COLO829 (cell line): ENCODE results near the gene TOMM40.

Experiments
- DNase-seq: peaks from one replicate; pipeline ENCODE4 v3.0.0; 2012; ENCODE audit warnings: low spot score

TOMM40 gene

DNA sequence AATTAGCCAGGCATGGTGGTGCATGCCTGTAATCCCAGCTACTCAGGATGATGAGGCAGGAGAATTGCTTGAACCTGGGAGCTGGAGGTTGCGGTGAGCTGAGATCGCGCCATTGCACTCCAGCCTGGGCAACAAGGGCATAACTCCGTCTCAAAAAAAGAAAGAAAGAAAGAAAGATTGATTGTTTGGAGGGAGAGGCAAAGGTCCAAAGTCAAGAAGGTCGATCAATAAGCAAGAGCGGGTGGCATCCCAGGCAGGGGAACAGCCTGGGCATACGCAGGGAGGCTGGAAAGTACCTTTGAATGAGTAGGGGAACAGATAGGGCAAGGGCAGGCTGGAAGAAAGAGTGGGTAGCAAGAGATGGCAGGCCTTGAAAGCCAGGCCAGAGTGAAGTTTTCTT is 39.0 kb downstream of the TOMM40 start:
- DNase-seq: no peak

- no peak for DNase-seq
Observed at GRCh38 chr19:44931541-44931940, 40.5 kb downstream of the TOMM40 start.

DNA sequence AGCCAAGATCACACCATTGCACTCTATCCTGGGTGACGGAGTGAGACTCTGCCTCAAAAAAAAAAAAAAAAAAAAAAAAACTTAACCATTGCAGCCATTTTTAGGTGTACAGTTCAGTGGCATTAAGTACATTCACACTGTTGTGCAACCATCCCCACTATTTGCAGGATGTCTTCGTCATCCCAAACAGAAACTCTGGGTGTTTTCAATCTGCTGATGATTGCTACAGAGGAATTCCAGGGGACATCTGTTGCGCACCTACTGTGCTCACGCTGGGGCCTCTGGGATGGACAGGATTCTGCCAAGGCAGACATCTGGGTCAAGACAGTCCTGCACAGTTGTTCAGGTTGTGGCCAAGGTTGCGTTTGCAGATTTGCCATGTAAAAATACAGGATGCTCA is 48.6 kb downstream of the TOMM40 start:
- no peak for DNase-seq

DNA sequence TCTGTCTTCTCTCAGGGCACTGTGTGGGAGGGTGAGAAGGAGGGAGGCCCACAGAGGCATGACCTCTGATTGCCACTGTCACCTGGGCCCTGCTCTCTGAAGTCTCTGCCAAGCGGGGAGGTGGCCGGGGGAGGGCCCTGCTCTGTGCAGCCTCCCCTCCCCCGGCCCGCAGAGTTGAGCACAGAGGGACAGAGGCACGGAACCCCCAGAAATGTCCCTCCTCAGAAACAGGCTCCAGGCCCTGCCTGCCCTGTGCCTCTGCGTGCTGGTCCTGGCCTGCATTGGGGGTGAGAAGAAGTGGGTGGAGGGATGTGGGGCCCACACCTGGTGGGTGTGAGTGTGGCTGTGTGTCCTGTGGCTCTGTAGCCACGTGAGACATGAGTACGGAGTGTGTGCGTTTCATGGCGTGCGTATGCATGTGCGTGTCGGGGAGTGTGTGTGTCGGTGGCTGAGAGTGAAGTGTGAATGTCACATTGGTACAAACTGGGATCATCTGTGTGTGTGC is 51.1 kb downstream of the TOMM40 start, which contains the start of gene APOC4:
Gene APOC4 (plus strand): TSS at position 171 of the 505 bp plus-strand sequence. CDS start 41 bp downstream, at position 212.
- DNase-seq: no peak

- peak; percentile 82 for DNase-seq
Observed at GRCh38 chr19:44943801-44944249, 52.8 kb downstream of the TOMM40 start.

GRCh38 chr19:44947041-44947581 is 56.1 kb downstream of the TOMM40 start:
- DNase-seq: no peak

GRCh38 chr19:44948237-44948636 is 57.2 kb downstream of the TOMM40 start:
- no peak for DNase-seq

GRCh38 chr19:44948763-44949374 is 57.8 kb downstream of the TOMM40 start:
- no peak for DNase-seq

DNA sequence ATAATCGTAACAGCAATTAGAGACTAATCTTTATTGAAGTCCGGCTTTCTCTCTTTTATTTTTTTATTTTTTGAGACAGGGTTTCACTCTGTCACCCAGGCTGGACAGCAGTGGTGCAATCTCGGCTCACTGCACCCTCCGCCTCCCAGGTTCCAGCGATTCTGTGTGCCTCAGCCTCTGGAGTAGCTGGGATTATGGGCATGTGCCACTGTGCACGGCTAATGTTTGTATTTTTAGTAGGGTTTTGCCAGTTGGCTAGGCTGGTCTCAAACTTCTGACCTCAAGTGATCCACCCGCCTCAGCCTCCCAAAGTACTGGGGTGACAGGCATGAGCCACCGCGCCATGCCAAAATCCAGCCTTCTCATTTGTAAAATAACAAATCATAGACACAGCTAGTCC is 58.5 kb downstream of the TOMM40 start:
- no peak for DNase-seq

DNA sequence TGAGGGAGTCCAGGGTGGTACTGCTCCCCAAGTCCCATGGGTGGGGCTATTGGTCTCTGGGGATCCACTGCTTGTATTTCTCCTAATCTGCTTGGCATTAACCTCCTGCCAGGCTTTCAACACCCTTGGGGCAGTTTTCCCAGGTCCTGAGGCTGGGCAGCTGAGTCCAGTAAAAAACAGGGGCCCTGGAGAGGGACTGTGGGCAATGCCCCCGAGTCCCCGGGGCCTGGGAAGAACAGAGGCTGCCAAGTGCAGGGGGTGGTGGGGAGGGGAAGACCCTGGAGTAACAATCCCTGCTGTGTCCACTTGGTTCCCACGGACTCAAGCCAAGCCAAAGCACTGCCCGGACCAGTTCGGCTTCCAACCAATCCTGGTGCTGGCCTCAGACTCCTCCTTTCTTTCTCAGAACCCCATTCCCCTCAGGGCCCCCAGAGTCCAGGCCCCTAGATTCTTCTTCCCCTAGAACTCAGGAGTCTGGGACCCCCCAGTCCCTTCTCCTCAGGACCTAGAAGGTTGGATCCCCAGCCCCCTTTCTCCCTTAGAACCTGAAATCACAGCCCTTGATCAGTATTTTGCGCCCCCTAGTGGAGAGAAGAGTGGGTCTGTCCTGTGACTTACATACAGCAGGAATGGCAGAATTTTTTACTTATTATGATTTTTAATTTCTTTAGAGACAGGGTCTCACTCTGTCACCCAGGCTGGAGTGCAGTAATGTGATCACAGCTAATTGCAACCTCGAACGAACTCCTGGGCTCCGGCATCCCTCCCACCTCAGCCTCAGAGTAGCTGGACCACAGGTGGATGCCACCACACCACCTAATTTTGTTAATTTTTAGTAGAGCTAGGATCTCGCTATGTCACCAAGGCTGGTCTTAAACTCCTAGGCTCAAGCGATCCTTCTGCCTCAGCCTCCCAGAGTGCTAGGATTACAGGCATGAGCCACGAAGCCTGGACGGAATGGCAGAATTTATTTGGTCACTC is 60.4 kb downstream of the TOMM40 start:
- peak; percentile 80 for DNase-seq
